A549 (cell line): ENCODE results near the gene GBF1. TPM values are rescaled to one million over a fixed set of nuclear protein-coding genes. Genes with fewer than 3 reads are reported as not detected.

Source experiments
- ATAC-seq, 2 experiments: fragments of 200-7000 bp in 1 of 2; fragments of >200 bp in 1 of 2; cut with Nextera tagmentation in 1 of 2; cut with Tn5 transposase in 1 of 2; 3 replicates each; pipeline versions ENCODE4 v1.8.0 to v1.9.1; 2018 to 2020; ENCODE audit warnings: mild to moderate bottlenecking in 1 of 2, moderate library complexity in 1 of 2
- CTCF ChIA-PET: fragments of 300-600 bp; sonication (Branson Sonifier 250); formaldehyde crosslinking; extraction: SDS; loops from one replicate; lab custom pipeline; 2021; ENCODE audit warnings: antibody characterized with exemption, inconsistent platforms; lab: Yijun Ruan, JAX
- POLR2A ChIA-PET: fragments of 350-600 bp; formaldehyde crosslinking; extraction: SDS; loops from one replicate; lab custom pipeline; 2021; ENCODE audit warnings: antibody characterized with exemption, inconsistent platforms; lab: Yijun Ruan, JAX
- DNase-seq, 2 experiments: peaks; one replicate each; pipeline versions ENCODE4 v3.0.0 to v3.0.0-alpha.2; 2011 to 2016; ENCODE audit warnings: low read depth in 1 of 2, low spot score in 1 of 2
- FAIRE-seq: peaks from 2 replicates; lab custom pipeline; 2011; peaks lifted over from hg19 to GRCh38; lab: Jason Lieb, UNC
- H3K27ac ChIP-seq, 2 experiments: fragments of >200 bp; sonication (Bioruptor Twin); formaldehyde crosslinking; 3 replicates each; pipeline ENCODE4 v1.5.1; 2016 to 2017
- H3K4me1 ChIP-seq: fragments of >200 bp; sonication (Bioruptor Twin); formaldehyde crosslinking; 3 replicates; pipeline ENCODE4 v1.6.1; 2016
- H3K4me2 ChIP-seq: fragments of >200 bp; sonication (Bioruptor Twin); formaldehyde crosslinking; 3 replicates; pipeline ENCODE4 v1.6.1; 2016
- H3K4me3 ChIP-seq: fragments of >200 bp; sonication (Bioruptor Twin); formaldehyde crosslinking; 3 replicates; pipeline ENCODE4 v1.5.1; 2016
- H3K9me3 ChIP-seq: fragments of >200 bp; sonication (Bioruptor Twin); formaldehyde crosslinking; 3 replicates; pipeline ENCODE4 v1.6.1; 2016
- CBX2 ChIP-seq: fragments of 200-600 bp; sonication (generic); IDR thresholded peaks from 2 replicates; pipeline ENCODE4 v1.6.1; 2016; ENCODE audit warnings: low read depth, mild to moderate bottlenecking, borderline replicate concordance
- CBX8 ChIP-seq: fragments of 200-600 bp; sonication (generic); IDR thresholded peaks from 2 replicates; pipeline ENCODE4 v1.6.1; 2016
- CEBPB ChIP-seq, 2 experiments: fragments of >200 bp in 1 of 2; sonication (Bioruptor Twin) in 1 of 2; formaldehyde crosslinking in 1 of 2; IDR thresholded peaks; 2 replicates each; pipeline ENCODE4 v1.6.1; 2012 to 2016
- EHMT2 ChIP-seq: fragments of 200-600 bp; sonication (generic); IDR thresholded peaks from 2 replicates; pipeline ENCODE4 v1.6.1; 2016; ENCODE audit warnings: antibody characterized with exemption, low read depth, mild to moderate bottlenecking, moderate library complexity
- EP300 ChIP-seq, 2 experiments: fragments of >200 bp; sonication (Bioruptor Twin); formaldehyde crosslinking; IDR thresholded peaks; 2 replicates in 1 of 2; 3 replicates in 1 of 2; pipeline ENCODE4 v1.6.1; 2016 to 2017
- ESRRA ChIP-seq: fragments of 150-350 bp; IDR thresholded peaks from 2 replicates; pipeline ENCODE4 v1.6.1; 2014; ENCODE audit warnings: mild to moderate bottlenecking, low read length, borderline replicate concordance
- HDAC2 ChIP-seq: fragments of 200-600 bp; sonication (generic); IDR thresholded peaks from 2 replicates; pipeline ENCODE4 v1.6.1; 2016
- JUN ChIP-seq, 2 experiments: fragments of >200 bp; sonication (Bioruptor Twin); formaldehyde crosslinking; IDR thresholded peaks; 2 replicates in 1 of 2; 3 replicates in 1 of 2; pipeline ENCODE4 v1.6.1; 2016 to 2017
- KDM1A ChIP-seq: fragments of 200-600 bp; sonication (generic); IDR thresholded peaks from 2 replicates; pipeline ENCODE4 v1.6.1; 2016; ENCODE audit warnings: low read depth, mild to moderate bottlenecking
- KDM5A ChIP-seq: fragments of 200-600 bp; sonication (generic); IDR thresholded peaks from 2 replicates; pipeline ENCODE4 v1.6.1; 2016; ENCODE audit warnings: antibody characterized with exemption, mild to moderate bottlenecking
- MAZ ChIP-seq: fragments of 150-350 bp; IDR thresholded peaks from 2 replicates; pipeline ENCODE4 v1.6.1; 2014; ENCODE audit warnings: antibody characterized with exemption, low read depth, low read length, borderline replicate concordance
- NPAS2 ChIP-seq: fragments of 250-450 bp; sonication (Bioruptor Pico); IDR thresholded peaks from 2 replicates; pipeline ENCODE4 v1.8.0; 2022; ENCODE audit warnings: mild to moderate bottlenecking, moderate library complexity, borderline replicate concordance
- POLR2AphosphoS2 ChIP-seq: conservative IDR thresholded peaks from 2 replicates; pipeline ENCODE4 v1.6.1; 2012; ENCODE audit warnings: low read length, improper control_type of control experiment, inconsistent platforms
- RAD21 ChIP-seq, 2 experiments: fragments of >200 bp in 1 of 2; sonication (Bioruptor Twin) in 1 of 2; formaldehyde crosslinking in 1 of 2; IDR thresholded peaks in 1 of 2; conservative IDR thresholded peaks in 1 of 2; 2 replicates in 1 of 2; 3 replicates in 1 of 2; pipeline ENCODE4 v1.6.1; 2012 to 2018; ENCODE audit warnings: inconsistent platforms in 1 of 2
- ZFP36 ChIP-seq: fragments of 450-650 bp; IDR thresholded peaks from 2 replicates; pipeline ENCODE4 v1.6.1; 2014; ENCODE audit warnings: borderline replicate concordance; ENCODE audit not compliant: partially characterized antibody
- ZNF302 ChIP-seq: fragments of 250-450 bp; sonication (Bioruptor Pico); IDR thresholded peaks from 2 replicates; pipeline ENCODE4 v1.9.0; 2021; ENCODE audit warnings: inconsistent platforms, mild to moderate bottlenecking, moderate library complexity
- ZSCAN20 ChIP-seq: fragments of 250-450 bp; sonication (Bioruptor Pico); IDR thresholded peaks from 2 replicates; pipeline ENCODE4 v1.8.0; 2022; ENCODE audit warnings: mild to moderate bottlenecking, moderate library complexity
- WGBS: methylation state at CpG from one replicate; pipeline ENCODE4 v1.1.6; 2017; ENCODE audit errors: missing lambda C conversion rate; 5-methylcytosine and 5-hydroxymethylcytosine counted together
- polyA plus RNA-seq, 4 experiments: library from polyadenylated mRNA; depleted of rRNA in 3 of 4; stranded (reverse); fragments of >200 nt; fragmentation: RNase III in 1 of 4; extraction: RNeasy Plus Mini Kit Qiagen cat#74134 plus additional on column Dnase treatment in 1 of 4; gene quantifications; 2 replicates in 3 of 4; 3 replicates in 1 of 4; pipeline ENCODE4 v1.2.3, GENCODE V29; 2011 to 2017
- TF ChIP-seq, protein P1 (sequence below): fragments of >200 bp; sonication (Bioruptor Twin); formaldehyde crosslinking; IDR thresholded peaks from 3 replicates; pipeline ENCODE4 v1.5.1; 2016
- TF ChIP-seq, protein P2 (sequence below): fragments of 250-450 bp; sonication (Bioruptor Pico); IDR thresholded peaks from 2 replicates; pipeline ENCODE4 v1.5.0; 2021; ENCODE audit warnings: mild to moderate bottlenecking, moderate library complexity, borderline replicate concordance
- TF ChIP-seq, protein P3 (sequence below): fragments of 200-600 bp; sonication (generic); IDR thresholded peaks from 2 replicates; pipeline ENCODE4 v1.6.1; 2016; ENCODE audit warnings: antibody characterized with exemption, mild to moderate bottlenecking, moderate library complexity
- TF ChIP-seq, protein P4 (sequence below): IDR thresholded peaks from 2 replicates; pipeline ENCODE4 v1.6.1; 2012

The GBF1 gene
- polyA plus RNA-seq, 2 of the 4 experiments (the other 2 are of a cell fraction) = 20.4 to 21.3 TPM

DNA sequence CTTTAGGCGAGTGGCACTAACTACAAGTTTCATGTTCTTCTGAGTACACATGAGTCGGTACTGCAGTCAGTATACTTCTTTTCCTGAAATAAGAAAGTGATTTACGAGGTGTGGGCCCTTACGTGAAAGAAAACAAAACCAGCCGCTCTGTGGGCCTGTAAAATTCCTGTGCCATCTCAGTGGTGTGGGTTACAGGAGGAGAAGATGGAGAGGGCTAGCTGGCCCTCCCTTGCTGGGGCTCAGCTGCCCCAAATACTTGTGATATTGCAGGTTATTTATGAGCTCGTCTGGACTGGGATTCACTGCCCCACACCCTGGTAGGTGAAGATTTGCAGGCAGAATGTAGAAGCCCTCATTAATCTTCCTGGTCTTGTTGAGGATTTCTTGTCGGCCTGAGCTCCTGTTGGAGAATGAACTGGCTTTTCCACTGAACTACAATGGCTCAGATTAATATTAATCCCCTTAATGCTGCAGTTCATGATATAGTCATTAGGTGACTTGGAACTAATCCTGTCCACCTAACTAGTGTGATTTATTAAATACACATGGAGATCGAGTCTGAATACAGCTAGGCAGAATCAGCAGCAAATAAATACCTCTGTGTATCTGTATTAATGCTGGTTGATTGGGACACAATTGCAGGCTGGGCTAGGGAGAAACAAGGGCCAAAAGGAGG lies 68.0 kb downstream of the GBF1 start:
- ChIA-PET POLR2A (no interaction called here), CTCF (interaction anchor here (0.6 to 4.0 kb wide), 11 partner anchors 10 to 474 kb away, joined by 3 to 22 read pairs (median 4); no protein-coding TSS in a partner anchor)
- H3K4me1 ChIP-seq = peaks cover 22% of the 10 kb centered on the region
- H3K4me2 ChIP-seq = no peak overlapping the region
- FAIRE-seq = no peak
- no peak overlapping the region for H3K27ac ChIP-seq
- no peak for DNase-seq
- no peak overlapping the region for H3K4me3 ChIP-seq
- TF ChIP-seq JUN (IDR thresholded peaks at IDR 0.05) = no peak
- TF ChIP-seq, protein P1, sequence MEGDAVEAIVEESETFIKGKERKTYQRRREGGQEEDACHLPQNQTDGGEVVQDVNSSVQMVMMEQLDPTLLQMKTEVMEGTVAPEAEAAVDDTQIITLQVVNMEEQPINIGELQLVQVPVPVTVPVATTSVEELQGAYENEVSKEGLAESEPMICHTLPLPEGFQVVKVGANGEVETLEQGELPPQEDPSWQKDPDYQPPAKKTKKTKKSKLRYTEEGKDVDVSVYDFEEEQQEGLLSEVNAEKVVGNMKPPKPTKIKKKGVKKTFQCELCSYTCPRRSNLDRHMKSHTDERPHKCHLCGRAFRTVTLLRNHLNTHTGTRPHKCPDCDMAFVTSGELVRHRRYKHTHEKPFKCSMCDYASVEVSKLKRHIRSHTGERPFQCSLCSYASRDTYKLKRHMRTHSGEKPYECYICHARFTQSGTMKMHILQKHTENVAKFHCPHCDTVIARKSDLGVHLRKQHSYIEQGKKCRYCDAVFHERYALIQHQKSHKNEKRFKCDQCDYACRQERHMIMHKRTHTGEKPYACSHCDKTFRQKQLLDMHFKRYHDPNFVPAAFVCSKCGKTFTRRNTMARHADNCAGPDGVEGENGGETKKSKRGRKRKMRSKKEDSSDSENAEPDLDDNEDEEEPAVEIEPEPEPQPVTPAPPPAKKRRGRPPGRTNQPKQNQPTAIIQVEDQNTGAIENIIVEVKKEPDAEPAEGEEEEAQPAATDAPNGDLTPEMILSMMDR = no peak
- TF ChIP-seq ESRRA = no peak
- TF ChIP-seq POLR2AphosphoS2 = no peak
- TF ChIP-seq, protein P2, sequence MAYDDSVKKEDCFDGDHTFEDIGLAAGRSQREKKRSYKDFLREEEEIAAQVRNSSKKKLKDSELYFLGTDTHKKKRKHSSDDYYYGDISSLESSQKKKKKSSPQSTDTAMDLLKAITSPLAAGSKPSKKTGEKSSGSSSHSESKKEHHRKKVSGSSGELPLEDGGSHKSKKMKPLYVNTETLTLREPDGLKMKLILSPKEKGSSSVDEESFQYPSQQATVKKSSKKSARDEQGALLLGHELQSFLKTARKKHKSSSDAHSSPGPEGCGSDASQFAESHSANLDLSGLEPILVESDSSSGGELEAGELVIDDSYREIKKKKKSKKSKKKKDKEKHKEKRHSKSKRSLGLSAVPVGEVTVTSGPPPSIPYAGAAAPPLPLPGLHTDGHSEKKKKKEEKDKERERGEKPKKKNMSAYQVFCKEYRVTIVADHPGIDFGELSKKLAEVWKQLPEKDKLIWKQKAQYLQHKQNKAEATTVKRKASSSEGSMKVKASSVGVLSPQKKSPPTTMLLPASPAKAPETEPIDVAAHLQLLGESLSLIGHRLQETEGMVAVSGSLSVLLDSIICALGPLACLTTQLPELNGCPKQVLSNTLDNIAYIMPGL = no peak
- no peak for TF ChIP-seq CBX2
- no peak for TF ChIP-seq KDM1A
- TF ChIP-seq EP300 (IDR thresholded peaks at IDR 0.05) = no peak
- TF ChIP-seq ZFP36 = no peak
- TF ChIP-seq CEBPB (IDR thresholded peaks at IDR 0.05) = no peak
- TF ChIP-seq, protein P3, sequence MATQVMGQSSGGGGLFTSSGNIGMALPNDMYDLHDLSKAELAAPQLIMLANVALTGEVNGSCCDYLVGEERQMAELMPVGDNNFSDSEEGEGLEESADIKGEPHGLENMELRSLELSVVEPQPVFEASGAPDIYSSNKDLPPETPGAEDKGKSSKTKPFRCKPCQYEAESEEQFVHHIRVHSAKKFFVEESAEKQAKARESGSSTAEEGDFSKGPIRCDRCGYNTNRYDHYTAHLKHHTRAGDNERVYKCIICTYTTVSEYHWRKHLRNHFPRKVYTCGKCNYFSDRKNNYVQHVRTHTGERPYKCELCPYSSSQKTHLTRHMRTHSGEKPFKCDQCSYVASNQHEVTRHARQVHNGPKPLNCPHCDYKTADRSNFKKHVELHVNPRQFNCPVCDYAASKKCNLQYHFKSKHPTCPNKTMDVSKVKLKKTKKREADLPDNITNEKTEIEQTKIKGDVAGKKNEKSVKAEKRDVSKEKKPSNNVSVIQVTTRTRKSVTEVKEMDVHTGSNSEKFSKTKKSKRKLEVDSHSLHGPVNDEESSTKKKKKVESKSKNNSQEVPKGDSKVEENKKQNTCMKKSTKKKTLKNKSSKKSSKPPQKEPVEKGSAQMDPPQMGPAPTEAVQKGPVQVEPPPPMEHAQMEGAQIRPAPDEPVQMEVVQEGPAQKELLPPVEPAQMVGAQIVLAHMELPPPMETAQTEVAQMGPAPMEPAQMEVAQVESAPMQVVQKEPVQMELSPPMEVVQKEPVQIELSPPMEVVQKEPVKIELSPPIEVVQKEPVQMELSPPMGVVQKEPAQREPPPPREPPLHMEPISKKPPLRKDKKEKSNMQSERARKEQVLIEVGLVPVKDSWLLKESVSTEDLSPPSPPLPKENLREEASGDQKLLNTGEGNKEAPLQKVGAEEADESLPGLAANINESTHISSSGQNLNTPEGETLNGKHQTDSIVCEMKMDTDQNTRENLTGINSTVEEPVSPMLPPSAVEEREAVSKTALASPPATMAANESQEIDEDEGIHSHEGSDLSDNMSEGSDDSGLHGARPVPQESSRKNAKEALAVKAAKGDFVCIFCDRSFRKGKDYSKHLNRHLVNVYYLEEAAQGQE = no peak
- TF ChIP-seq, all 56 proteins: peak for 0
- no peaks in the 10 kb centered on the region for H3K9me3 ChIP-seq
- WGBS = 84% methylated on average over 8 of the region's 8 CpGs
- no peak for ATAC-seq

DNA sequence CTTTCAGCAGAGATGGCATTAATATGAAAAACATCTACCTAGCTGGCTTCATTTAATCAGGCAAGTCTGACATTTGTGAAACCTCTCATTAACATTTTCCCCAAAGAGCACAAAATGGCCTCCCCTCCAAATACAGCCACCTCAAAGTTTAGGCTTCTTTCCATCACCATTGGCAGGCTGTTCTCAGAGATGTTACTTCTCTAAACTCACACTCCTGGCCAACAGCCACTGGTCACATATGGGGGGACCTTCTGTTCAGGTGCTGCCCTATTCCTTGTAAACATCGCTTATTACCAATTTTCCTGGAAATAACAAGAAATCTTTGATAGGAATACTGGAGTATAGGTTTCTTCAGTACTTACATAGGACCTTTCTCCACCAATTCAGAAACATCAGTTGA lies 69.5 kb downstream of the GBF1 start:
- CTCF ChIA-PET = interaction anchor here (2.1 kb wide), 2 partner anchors 37 to 49 kb away, joined by 5 to 9 read pairs; no protein-coding TSS in a partner anchor
- Histone ChIP-seq H3K4me1 (peaks cover 17% of the 10 kb centered on the region), H3K9me3 (no peaks in the 10 kb centered on the region), H3K27ac (no peak overlapping the region), H3K4me2 (no peak overlapping the region), H3K4me3 (no peak overlapping the region)
- TF ChIP-seq, protein P2 = no peak
- TF ChIP-seq ZNF302 (CRISPR knock-in tag) (no peak), EHMT2 (no peak), KDM5A (no peak), CBX8 (no peak), NPAS2 (CRISPR knock-in tag) (no peak), ZSCAN20 (CRISPR knock-in tag) (no peak), ESRRA (no peak), MAZ (no peak), RAD21 (conservative IDR thresholded peaks at IDR 0.05 in 1 of 2, IDR thresholded peaks at IDR 0.05 in 1 of 2) (no peak), HDAC2 (no peak)
- TF ChIP-seq, protein P4, sequence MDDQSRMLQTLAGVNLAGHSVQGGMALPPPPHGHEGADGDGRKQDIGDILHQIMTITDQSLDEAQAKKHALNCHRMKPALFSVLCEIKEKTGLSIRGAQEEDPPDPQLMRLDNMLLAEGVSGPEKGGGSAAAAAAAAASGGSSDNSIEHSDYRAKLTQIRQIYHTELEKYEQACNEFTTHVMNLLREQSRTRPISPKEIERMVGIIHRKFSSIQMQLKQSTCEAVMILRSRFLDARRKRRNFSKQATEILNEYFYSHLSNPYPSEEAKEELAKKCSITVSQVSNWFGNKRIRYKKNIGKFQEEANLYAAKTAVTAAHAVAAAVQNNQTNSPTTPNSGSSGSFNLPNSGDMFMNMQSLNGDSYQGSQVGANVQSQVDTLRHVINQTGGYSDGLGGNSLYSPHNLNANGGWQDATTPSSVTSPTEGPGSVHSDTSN = no peak
- FAIRE-seq (no peak), DNase-seq (no peak), ATAC-seq (no peak)
- WGBS = 88% methylated on average over 1 of the region's 1 CpG
- POLR2A ChIA-PET = no interaction called here
